Measurements from ENCODE around the gene ECHDC3. TPM values are rescaled to one million over a fixed set of nuclear protein-coding genes. Genes with fewer than 3 reads are reported as not detected.

The ECHDC3 gene
- total and polyA plus RNA-seq, 2 of the 13 experiments (the other 11 are each of a cell fraction or from before 2014, with no cell fraction given): not detected

DNA sequence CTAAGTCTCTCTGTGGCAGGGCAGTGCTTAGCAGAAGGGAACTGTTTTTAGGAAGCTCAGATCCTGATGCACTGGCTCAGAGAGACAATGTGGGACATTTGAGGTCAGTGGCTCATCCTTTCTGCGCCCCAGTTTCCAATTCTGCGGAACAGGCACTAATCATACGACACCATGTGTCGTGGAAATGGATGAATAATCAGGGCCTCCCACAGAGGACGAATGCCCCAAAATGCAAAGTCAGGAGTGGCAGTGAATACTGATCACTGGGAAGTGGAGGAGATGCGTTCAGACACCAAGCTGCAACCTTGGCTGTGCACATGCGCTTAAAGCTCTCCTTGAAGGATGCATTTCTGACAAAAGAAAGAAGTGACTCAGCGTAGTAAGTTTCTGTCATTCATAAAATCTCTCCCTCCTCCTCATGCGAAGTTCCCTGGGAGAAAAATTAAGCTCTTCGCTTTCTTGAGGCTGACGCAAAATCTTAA is 21.9 kb upstream of the ECHDC3 start (continued):
- TF ChIP-seq, protein P1, sequence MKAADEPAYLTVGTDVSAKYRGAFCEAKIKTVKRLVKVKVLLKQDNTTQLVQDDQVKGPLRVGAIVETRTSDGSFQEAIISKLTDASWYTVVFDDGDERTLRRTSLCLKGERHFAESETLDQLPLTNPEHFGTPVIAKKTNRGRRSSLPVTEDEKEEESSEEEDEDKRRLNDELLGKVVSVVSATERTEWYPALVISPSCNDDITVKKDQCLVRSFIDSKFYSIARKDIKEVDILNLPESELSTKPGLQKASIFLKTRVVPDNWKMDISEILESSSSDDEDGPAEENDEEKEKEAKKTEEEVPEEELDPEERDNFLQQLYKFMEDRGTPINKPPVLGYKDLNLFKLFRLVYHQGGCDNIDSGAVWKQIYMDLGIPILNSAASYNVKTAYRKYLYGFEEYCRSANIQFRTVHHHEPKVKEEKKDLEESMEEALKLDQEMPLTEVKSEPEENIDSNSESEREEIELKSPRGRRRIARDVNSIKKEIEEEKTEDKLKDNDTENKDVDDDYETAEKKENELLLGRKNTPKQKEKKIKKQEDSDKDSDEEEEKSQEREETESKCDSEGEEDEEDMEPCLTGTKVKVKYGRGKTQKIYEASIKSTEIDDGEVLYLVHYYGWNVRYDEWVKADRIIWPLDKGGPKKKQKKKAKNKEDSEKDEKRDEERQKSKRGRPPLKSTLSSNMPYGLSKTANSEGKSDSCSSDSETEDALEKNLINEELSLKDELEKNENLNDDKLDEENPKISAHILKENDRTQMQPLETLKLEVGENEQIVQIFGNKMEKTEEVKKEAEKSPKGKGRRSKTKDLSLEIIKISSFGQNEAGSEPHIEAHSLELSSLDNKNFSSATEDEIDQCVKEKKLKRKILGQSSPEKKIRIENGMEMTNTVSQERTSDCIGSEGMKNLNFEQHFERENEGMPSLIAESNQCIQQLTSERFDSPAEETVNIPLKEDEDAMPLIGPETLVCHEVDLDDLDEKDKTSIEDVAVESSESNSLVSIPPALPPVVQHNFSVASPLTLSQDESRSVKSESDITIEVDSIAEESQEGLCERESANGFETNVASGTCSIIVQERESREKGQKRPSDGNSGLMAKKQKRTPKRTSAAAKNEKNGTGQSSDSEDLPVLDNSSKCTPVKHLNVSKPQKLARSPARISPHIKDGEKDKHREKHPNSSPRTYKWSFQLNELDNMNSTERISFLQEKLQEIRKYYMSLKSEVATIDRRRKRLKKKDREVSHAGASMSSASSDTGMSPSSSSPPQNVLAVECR (CRISPR knock-in tag; IDR thresholded peaks at IDR 0.05; ENCODE audit: borderline replicate concordance): no peak
- TF ChIP-seq U2AF1 (optimal IDR thresholded peaks at IDR 0.05; ENCODE audit: low read depth, low read length) (no peak), ZFY (CRISPR knock-in tag; IDR thresholded peaks at IDR 0.05) (no peak), ZNF207 (IDR thresholded peaks at IDR 0.05; ENCODE audit: borderline replicate concordance) (no peak)

DNA sequence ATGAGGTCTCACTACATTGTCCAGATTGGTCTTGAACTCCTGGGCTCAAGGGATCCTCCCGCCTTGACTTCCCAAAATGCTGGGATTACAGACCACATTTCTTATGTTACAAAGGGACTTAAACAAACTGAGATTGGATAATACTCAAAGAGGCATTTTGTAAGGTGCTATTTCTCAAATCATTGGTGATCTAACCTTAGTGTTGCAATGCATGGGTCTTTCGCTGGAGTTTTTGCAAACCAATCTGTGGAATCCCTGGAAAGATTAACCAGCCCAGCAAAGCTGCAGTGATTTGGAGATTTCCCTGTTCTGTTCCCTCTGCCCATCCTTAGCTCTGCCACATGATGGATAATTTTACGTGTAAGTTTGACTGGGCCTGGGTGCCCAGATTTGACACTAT is 20.4 kb upstream of the ECHDC3 start:
- 81% methylated on average over 3 of the region's 3 CpGs for WGBS (ENCODE audit: low lambda C conversion rate)
- no peak for TF ChIP-seq ZNF121 (CRISPR knock-in tag; IDR thresholded peaks at IDR 0.05)
- TF ChIP-seq ZKSCAN5 (CRISPR knock-in tag; IDR thresholded peaks at IDR 0.05): no peak
- no TSS peak for BruUV-seq (replicated peaks)
- CTCF ChIA-PET (ENCODE audit: low intra/inter-chr PET ratio, low total read pairs): no interaction called here
- Histone ChIP-seq H3K4me2 (ENCODE audit: low read depth, low read length) (no peak overlapping the region), H3K4me1 (ENCODE audit: insufficient read depth, low read length) (peaks cover 65% of the 10 kb centered on the region), H2AFZ (ENCODE audit: low read length) (no peak overlapping the region), H3K36me3 (replicated peaks in 1 of 2; ENCODE audit: control insufficient read depth in 1 of 2, insufficient read depth in 2 of 2, low read length in 2 of 2) (no peaks in the 10 kb centered on the region), H3K79me2 (ENCODE audit: insufficient read depth, low read length) (no peaks in the 10 kb centered on the region), H4K20me1 (ENCODE audit: insufficient read depth, low read length) (no peaks in the 10 kb centered on the region), H3K9ac (ENCODE audit: insufficient read depth, low read depth, low read length) (no peak overlapping the region), H3K9me3 (ENCODE audit: low read length) (no peaks in the 10 kb centered on the region), H3K4me3 (replicated peaks in 1 of 3; ENCODE audit: insufficient read depth in 1 of 3, low read depth in 2 of 3, low read length in 3 of 3) (no peak overlapping the region), H3K27me3 (ENCODE audit: control insufficient read depth in 1 of 2, insufficient read depth in 2 of 2, low read length in 2 of 2) (no peaks in the 10 kb centered on the region), H3K27ac (ENCODE audit: extremely low read length, insufficient read depth, low read length) (no peak overlapping the region)
- no peak for DNase-seq (ENCODE audit: low spot score)
- intact Hi-C loops (cut with micrococcal nuclease; ENCODE audit: unreplicated experiment) (no loop called here), in situ Hi-C loops (cut with HindIII; ENCODE audit: extremely low pct_ligation_motif_present, low pct_unique_long_range_greater_than_20kb) (loop anchor here (10.0 kb wide), 2 partner anchors 107 to 207 kb away; partner anchors contain the start of gene USP6NL)
- no peak for ATAC-seq
- no peak for FAIRE-seq
- POLR2A ChIA-PET: no interaction called here

Measured in HepG2 (cell line).